GM19463 (cell line): ENCODE data around the gene CYP1A1.

Source experiments
- ATAC-seq: cut with Tn5 transposase; IDR thresholded peaks from one replicate; pipeline ENCODE4 v1.9.1; 2021; ENCODE audit warnings: mild to moderate bottlenecking, moderate library complexity; ENCODE audit not compliant: unreplicated experiment

CYP1A1 gene, protein sequence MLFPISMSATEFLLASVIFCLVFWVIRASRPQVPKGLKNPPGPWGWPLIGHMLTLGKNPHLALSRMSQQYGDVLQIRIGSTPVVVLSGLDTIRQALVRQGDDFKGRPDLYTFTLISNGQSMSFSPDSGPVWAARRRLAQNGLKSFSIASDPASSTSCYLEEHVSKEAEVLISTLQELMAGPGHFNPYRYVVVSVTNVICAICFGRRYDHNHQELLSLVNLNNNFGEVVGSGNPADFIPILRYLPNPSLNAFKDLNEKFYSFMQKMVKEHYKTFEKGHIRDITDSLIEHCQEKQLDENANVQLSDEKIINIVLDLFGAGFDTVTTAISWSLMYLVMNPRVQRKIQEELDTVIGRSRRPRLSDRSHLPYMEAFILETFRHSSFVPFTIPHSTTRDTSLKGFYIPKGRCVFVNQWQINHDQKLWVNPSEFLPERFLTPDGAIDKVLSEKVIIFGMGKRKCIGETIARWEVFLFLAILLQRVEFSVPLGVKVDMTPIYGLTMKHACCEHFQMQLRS

DNA sequence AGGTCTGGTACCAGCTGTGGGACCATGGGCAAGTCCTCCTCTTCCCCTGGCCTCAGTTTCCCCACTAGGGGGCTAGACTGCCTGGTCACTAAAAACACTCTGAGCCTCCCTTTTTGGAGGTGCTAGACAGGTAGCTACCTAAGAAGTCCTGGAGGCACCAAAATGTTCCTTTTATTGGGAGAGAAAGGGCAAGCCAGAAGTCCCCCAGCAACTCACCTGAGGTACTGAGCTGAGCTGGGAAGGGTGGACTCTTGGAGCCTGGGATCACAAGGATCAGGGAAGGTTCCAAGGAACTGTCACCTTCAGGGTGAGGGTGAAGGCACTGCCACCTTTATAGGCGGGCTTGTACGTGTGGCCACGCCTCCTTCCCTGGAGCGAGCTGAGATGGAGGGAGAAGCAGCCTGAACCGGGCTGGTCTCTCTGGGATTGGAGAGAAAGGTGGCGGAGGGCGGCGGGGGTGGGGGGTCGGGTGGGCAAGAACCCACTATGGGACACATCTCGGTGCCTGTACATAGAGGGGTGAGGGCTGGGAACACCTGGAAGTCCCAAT lies at the start of gene CYP1A1:
Gene CYP1A1, minus strand, starts transcription at position 304 of the 550 bp plus-strand sequence. CDS start 2,431 bp downstream, outside the sequence.
- ATAC-seq, result no peak

DNA sequence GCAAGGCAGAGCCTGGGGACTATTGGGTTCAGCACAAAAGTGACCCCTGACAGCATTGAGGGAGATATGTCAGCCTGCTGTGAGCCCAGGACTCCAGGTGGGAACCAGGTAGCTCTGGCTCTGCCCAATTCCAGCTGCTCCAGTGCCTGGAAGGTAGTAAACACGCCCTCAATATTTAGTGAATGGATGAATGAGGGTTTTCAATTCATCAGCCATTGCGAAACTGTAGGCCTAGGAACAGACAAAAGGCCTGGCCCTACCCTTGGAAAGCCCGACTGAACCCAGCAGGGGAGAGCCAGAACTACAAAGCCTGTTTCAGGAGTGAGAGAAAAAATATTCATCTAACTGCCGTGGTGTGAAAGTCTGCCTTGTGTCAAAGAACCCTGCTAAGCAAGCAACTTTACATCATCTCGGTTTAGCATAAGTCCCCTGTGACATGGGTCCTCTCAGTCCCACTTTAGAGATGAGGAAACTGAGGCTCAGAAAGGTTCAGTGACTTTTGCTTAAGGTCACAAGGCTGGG lies 48.5 kb upstream of the CYP1A1 start:
- ATAC-seq, result no peak

DNA sequence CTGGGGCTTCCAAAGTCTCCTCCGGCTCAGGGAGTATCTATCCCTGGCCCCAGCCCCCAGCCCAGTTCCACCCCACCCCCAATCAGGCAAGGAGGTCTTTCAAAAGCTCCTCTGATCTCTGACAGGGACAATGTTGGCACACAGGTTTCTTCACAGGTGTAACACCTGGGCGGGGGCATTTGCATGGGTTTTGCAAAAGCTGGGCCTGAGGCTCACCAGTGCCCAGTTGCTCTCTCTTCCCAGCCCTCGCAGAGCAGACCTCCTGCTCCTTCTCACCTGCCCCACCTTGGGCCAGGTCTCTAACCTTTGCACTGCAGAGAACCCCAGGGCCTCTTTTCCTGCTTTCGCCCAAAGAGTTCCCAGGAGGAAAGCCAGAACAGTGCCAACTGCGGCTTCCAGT lies 48.0 kb upstream of the CYP1A1 start:
- no peak for ATAC-seq

DNA sequence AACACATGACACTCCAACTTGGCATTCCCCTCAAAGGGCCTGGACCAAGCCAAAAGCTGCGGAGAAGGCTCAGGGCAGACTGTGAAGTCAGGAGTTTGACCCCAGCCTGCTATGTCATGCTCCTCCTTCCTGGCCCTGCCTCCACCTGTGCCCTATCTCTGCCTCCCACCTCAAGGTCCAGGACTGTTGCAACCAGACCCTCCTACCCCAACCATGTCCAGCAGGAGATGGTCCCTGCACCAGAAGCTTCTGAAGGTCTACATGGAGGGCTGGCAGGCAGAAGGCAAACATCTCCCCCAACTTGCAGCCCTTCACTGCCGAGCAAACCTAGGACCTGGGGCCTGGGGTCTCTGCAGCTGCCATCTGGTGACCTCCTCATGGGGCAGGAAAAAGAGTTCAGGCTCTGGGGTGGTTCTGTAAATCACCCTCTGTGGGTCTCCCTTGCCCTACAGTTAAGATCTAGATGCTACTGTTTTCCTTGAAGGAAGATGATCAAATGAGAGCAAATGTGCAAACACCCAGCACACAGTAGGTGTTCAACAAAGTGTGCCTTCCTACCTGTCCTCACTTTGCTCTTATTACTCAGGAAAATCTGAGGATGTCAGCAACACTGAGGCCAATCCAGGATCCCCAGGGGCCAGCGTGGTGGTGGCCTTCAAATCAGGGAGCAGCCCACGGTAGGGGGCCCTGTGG lies 45.0 kb upstream of the CYP1A1 start:
- ATAC-seq, result no peak

DNA sequence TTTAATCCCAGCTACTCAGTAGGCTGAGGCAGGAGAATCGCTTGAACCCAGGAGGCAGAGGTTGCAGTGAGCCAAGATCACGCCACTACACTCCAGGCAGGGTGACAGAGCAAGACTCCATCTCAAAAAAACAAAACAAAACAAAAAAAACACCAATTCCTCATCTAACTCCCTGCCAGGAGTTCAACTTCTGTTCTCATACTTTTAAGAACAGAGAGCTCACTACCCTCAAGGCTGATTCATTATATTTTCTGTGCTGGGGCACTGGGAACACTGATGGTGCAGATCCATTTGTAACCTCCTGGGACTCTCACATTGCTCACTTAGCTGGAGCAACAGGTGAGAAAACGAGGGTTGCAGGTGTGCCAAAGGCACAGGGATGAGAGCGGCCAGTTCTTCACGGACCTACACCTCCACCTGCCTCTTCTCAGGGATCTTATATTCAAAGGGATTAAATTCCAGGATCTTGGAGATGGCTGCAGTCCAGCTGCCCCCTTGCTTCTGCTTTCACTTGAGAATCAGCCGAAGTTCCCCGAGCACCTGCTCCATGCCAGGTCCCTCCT lies 44.2 kb upstream of the CYP1A1 start:
- ATAC-seq, result no peak

DNA sequence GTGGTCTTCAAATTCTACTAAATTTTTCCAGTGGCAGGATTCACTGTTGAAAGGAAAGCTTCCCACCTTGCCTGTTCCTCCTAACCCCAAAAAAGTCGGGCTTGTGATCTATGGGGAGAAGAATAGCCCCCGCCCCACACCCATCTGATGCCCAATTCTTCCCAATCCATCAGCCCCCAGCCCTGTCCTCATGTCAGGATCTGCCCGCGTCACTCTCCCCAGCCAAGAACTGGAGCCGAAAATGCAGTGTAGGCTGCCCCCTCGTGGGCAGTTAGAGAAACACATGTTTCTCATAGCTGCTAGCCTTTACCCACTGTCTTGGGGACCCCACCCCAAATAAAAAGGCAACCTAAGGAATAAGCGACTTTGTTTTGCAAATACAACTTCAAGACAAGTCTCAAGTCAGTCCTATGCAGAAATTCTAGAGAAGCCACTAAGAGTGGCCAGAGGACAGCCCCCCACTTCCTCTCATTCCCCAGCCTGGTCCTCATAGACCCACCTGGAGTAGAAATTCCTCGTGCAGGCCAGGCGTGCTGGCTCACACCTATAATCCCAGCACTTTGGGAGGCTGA lies 43.5 kb upstream of the CYP1A1 start:
- ATAC-seq, result no peak

DNA sequence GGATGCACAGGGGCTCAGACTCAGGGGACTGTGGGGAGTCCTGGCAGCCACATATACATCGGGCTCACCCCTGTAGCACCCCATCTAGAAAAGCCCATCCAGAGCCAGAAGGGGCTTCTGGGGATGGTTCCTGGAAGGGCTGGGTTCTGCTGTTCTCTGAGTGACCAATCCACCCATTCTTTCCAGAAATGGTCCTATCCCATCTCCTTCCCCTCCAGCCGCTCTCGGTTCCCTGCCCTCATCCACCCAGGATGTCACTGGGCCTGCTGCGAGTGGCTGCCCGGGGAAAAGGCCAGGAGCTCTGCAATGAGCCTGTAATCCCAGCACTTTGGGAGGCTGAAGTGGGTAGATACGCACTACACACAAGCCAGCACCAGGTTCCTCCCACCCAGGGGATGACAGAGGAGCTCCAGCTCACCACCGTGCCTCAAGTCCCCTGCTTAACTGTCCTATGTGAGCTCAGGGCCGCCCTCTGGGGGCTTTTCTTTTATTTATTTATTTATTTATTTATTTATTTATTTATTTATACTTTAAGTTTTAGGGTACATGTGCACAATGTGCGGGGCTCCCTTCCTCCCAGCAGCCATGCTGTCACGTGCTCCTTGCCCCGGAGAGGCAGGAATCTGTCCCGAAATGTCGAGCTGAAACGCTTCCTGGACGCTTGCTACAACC lies 42.9 kb upstream of the CYP1A1 start:
- no peak for ATAC-seq

DNA sequence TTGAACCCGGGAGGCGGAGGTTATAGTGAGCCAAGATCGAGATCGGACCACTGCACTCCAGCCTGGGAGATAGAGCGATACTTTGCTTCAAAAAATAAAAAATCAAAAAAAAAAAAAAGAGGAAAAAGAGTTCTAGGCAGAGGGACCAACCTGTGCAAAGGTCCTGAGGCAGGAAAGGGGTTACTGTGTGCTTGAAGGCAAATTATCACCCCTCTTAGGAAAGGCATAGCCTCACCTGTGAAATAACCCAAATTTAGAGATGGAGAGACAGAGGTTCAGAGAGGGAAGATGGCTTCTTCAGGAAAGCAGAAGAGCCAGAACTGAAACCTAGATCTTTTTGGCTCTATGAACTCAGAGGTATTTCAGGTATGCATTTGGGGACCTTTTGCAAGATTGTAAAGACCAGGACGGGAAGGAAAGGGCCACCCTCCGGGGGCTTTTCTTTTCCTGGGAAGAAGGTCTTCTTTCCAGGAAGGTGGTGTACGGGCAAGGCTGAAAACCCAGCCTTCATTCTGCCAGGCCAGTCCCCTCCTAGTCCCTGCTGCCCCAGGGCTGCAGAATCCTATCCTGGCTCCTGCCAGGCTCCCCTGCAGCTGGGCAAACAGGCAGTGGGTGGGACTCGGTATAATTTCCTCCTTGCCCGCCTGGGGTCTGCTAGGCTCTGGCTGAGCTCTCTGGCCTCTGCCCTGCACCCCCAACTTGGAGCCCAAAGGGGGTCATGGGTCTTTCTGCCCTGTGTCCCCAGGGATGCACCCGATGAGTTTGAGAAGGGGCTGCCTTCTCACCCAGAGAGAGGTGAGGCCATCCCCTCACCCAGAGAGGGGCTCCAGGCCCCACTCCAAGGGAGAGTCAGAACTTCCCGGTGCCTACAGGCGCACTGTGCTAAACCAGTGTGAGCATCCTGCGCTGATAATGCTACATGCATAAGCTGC lies 42.1 kb upstream of the CYP1A1 start:
- ATAC-seq, result no peak

DNA sequence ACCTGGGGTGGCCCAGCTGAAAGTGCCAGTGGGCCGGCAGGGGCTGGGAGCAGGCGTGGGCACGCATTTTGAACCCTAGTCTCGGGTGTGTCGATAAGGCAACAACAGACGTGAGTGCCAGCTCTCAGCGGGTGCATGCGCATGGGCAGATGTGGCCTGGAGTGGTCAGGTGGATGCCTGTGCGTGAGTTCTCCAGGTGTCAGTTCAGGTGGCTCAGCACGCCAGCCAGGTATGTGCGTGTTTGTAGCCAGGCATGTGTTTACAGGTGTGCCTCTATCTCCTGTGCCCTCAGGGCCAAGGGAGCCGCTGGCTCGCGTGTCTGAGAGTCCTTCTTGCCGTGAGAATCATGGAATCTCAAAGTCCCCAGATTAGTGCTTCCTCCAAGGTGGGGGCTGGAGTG lies 38.1 kb upstream of the CYP1A1 start:
- ATAC-seq, result no peak

DNA sequence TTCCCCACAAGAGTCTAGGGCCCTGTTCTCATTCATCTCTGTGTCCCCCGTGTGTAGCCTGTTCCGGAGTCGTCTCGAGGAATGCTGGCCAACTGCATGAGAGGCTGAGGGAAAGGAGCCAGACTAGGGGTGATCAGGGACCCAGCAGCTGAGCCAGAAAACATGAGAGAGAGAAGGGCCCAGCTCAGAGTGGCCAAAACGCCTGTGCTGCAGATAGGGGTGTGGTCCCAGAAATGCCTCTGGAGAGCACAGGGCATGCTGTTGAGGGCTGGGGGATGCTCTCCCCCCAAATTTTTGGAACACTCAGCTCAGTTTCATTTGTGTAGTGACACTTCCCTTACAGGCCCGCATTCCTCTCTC lies 37.4 kb upstream of the CYP1A1 start:
- no peak for ATAC-seq

DNA sequence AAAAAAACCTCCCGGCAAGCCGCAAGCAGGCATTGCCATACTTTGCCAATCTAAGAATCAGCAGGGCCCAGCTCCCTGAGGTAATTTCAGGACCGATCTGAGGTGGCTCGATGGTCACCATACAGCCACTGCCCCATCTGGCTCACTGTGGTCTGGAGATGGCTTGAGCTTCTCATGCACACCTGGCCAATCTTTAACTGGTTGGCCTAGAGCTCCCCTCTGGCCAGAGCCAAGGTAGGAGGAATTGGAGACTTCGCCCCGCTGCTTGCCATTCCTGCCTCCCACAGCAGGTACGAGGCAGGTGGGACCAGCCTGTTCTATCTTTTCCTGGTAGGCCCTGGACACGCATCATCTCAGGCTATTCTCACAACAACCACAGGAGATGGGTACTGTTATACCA lies 33.4 kb upstream of the CYP1A1 start:
- ATAC-seq, result no peak

DNA sequence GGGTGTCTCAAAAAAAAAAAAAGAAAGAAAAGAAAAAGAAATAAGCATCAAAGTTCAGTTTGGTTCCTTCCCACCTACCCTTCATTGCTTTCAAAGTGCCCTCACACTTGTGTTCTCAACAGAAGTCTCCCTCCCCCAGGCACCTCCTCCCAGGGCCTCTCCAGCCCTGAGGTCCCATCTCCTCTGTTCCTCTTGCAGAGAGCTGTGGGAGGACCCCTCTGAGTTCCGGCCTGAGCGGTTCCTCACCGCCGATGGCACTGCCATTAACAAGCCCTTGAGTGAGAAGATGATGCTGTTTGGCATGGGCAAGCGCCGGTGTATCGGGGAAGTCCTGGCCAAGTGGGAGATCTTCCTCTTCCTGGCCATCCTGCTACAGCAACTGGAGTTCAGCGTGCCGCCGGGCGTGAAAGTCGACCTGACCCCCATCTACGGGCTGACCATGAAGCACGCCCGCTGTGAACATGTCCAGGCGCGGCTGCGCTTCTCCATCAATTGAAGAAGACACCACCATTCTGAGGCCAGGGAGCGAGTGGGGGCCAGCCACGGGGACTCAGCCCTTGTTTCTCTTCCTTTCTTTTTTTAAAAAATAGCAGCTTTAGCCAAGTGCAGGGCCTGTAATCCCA lies 29.4 kb upstream of the CYP1A1 start:
- ATAC-seq, result no peak

DNA sequence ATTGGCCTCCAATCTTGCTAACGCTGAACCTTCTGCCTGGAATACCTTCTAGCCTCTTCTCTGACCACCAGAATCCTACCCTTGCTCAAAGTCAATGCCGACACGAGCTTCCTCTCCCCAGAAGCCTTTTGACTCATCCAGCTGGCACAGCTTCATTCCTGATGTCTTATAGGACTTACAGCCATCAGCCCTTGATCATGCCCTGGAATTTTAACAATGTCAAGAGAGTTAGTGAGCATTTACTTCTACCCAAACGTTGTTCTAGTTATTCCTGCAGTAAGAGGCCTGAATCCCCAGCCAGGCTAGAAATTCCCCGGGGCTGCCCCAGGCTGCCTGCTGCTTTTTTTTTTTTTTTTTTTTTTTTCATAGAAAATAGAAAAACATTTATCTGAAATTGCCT lies 27.2 kb upstream of the CYP1A1 start:
- ATAC-seq, result no peak

DNA sequence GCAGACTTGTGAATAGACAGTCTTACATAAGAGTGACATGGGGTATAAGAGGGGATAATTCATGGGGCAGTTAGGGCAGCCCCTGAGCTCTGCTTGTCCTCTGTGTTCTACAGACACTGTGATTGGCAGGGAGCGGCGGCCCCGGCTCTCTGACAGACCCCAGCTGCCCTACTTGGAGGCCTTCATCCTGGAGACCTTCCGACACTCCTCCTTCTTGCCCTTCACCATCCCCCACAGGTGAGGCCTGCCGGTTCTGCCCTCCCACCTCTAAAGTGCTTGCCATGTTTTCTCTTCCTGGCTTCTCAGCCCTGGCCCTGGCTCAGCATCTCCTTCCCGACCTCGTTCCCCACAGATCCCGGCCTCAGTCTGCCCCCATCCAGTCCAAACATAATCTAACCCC lies 26.7 kb upstream of the CYP1A1 start:
- no peak for ATAC-seq

DNA sequence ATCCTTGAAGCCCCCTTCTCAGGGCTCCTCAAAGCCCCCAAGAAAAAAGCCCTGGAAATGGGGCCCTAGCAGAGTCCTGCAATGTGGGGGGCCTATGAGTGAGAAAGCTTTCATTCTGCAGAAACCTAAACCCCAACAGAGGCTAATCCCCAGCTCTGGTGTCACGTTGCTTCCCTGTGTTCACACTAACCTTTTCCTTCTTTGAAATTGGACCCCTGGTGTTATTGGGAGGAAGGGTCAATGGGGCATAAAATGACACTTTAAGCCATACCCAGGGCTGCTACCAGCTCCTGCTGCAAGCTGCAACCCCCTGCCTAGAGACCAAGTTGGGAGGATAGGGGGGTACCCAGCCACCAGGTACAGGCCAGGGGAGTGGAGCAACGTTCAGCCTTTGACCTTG lies 25.4 kb upstream of the CYP1A1 start:
- ATAC-seq, result no peak

DNA sequence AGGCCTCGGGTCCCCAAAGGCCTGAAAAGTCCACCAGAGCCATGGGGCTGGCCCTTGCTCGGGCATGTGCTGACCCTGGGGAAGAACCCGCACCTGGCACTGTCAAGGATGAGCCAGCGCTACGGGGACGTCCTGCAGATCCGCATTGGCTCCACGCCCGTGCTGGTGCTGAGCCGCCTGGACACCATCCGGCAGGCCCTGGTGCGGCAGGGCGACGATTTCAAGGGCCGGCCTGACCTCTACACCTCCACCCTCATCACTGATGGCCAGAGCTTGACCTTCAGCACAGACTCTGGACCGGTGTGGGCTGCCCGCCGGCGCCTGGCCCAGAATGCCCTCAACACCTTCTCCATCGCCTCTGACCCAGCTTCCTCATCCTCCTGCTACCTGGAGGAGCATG lies 24.5 kb upstream of the CYP1A1 start:
- ATAC-seq, result no peak

DNA sequence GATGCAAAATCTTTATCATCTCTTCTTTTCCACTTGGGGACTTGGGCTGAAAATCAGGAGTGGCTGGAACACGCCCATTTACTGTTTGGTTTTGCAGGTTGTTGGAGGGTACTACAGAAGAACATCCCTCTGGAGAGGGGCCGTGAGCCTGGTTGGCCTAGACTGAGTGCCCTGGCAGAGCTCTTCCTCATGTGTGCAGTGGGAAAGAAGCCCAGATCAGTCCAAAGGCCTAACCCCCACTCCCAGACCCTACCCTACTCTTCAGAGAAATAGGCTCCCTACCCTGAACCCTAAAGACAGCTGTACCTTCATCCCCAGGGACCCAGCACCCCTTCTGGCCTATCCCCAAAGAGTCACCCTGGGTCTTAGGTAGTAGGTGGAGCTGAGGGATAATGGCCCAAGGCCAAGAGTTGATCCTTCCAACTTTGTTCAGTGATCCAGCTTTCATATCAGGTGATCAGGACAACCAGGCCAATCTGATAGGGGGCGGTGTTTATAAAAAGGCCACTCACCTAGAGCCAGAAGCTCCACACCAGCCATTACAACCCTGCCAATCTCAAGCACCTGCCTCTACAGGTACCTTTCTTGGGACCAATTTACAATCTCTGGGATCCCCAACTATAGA lies 23.1 kb upstream of the CYP1A1 start, which contains the start of gene CYP1A2:
Gene CYP1A2, plus strand, starts transcription at position 524 of the 625 bp plus-strand sequence. CDS start 894 bp downstream, outside the sequence.
- no peak for ATAC-seq

DNA sequence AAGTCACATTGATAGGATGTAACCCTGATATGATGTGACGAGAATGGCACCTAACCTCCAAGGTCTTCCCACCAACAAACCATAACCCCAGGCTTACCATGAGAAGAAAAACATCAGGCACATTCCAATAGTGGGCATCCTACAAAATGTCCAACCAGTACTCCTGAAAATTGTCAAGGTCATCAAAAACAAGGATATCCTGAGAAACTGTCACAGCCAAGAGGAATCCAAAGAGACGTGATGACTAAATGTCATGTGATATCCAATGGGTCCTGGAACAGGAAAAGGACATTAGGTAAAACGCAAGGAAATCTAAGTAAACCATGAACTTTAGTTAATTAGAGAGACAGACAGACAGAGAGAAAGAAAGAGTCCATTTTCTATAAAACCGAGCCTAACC lies 21.1 kb upstream of the CYP1A1 start:
- no peak for ATAC-seq
